K562 (cell line): ENCODE measurements around the gene SIRT7. TPM values are rescaled to one million over a fixed set of nuclear protein-coding genes. Genes with fewer than 3 reads are reported as not detected.

Source experiments
- FOXA3 ChIP-seq, 2 experiments: fragments of 450-650 bp in 1 of 2; sonication (generic) in 1 of 2; formaldehyde crosslinking; IDR thresholded peaks in 1 of 2; conservative IDR thresholded peaks in 1 of 2; 2 replicates each; pipeline versions ENCODE4 v1.4.0 to v1.8.0; 2020 to 2022; ENCODE audit warnings: mild to moderate bottlenecking in 2 of 2, missing genetic modification reagents in 1 of 2
- JUN ChIP-seq, 2 experiments: sonication (generic) in 1 of 2; formaldehyde crosslinking in 1 of 2; IDR thresholded peaks; 2 replicates each; pipeline versions ENCODE4 v1.6.1 to v1.8.0; 2012 to 2022; ENCODE audit warnings: borderline replicate concordance in 2 of 2, mild to moderate bottlenecking in 2 of 2, improper control_type of control experiment in 1 of 2, low read depth in 1 of 2, low read length in 1 of 2, missing genetic modification reagents in 1 of 2
- POLR2AphosphoS2 ChIP-seq: IDR thresholded peaks from 2 replicates; pipeline ENCODE4 v1.6.1; 2012; ENCODE audit warnings: low read length, improper control_type of control experiment
- polyA plus RNA-seq, 8 experiments: library from polyadenylated mRNA; depleted of rRNA in 4 of 8; stranded (reverse) in 5 of 8; unstranded in 3 of 8; fragments of >200 nt; fragmentation: Nextera tagmentation in 2 of 8; fragmentation: Illumina TruSeq in 1 of 8; extraction: Ambion mirVana in 2 of 8; extraction: Trizol in 1 of 8; gene quantifications; 2 replicates each; pipeline versions ENCODE4 v1.2.1 to v1.2.3, GENCODE V29; 2011 to 2014; ENCODE audit warnings: inconsistent platforms in 1 of 8, missing spikeins in 1 of 8
- total RNA-seq, 7 experiments: library from RNA; depleted of rRNA in 6 of 7; stranded (reverse); fragments of >200 nt in 6 of 7; fragmentation: Illumina TruSeq in 2 of 7; extraction: Trizol in 2 of 7; gene quantifications; 2 replicates each; pipeline versions ENCODE4 v1.2.1 to v1.2.3, GENCODE V29; 2011 to 2021; ENCODE audit warnings: low replicate concordance in 1 of 7
- TF ChIP-seq, protein P1 (sequence below): sonication (generic); formaldehyde crosslinking; IDR thresholded peaks from 2 replicates; pipeline ENCODE4 v1.8.1; 2023; ENCODE audit warnings: mild to moderate bottlenecking, missing genetic modification reagents, moderate library complexity
- TF ChIP-seq, protein P2 (sequence below): fragments of 450-650 bp; conservative IDR thresholded peaks from 2 replicates; pipeline ENCODE4 v1.6.1; 2016; ENCODE audit warnings: missing genetic modification characterization, low read depth, mild to moderate bottlenecking, missing compliant biosample characterization, moderate library complexity
- TF ChIP-seq, protein P3 (sequence below): fragments of 450-650 bp; IDR thresholded peaks from 2 replicates; pipeline ENCODE4 v1.6.1; 2016; ENCODE audit warnings: mild to moderate bottlenecking, moderate library complexity
- TF ChIP-seq, protein P4 (sequence below): sonication (generic); formaldehyde crosslinking; IDR thresholded peaks from 2 replicates; pipeline ENCODE4 v1.8.0; 2022; ENCODE audit warnings: missing genetic modification reagents, mild to moderate bottlenecking, moderate library complexity, borderline replicate concordance

The SIRT7 gene
- total and polyA plus RNA-seq, 9 of the 15 experiments (the other 6 are each of a cell fraction or from before 2014, with no cell fraction given): 1.6 to 54.8 (median 20.3) TPM

DNA sequence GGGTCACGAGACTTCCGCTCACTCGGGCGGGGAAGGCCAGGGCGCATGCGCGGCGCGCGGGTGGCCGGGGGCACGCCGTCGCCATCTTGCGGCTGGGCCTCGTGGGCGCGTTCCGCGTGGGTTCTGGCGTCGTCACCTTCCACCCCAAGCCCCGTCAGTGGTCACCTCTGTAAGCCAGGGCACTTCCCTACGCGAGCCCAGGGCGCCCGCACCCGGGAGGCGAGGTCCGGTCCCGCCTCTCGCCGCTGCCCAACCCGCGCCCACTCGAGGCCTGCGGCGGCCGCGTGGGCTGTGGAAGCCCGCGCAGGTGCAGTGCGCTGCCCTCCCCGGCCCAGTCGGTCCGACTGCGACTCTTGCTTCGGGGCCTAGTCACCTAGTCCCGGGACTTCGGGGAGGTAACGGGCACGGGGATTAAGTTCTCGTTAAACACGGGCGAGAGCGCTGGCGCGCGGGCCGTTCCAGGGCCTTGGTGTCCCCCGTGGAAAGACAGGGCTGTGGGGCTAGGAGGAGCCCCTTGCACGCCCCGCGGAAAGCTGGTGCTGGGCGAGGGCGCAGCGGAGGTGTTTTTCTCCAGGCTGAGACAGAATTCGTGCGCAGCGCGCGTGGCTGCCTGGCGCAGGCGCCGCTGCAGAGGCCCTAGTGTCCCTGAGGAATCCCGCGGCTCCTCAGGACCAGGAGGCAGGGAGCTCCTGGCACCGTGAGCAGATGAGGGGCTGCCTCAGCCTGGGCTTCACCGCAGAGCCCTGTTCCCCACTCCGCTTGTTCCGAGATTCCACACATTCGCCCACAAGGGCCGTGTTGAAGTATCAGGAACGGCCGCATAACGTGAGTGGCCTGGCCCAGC is 46.4 kb downstream of the SIRT7 start (continued):
- TF ChIP-seq, protein P1, sequence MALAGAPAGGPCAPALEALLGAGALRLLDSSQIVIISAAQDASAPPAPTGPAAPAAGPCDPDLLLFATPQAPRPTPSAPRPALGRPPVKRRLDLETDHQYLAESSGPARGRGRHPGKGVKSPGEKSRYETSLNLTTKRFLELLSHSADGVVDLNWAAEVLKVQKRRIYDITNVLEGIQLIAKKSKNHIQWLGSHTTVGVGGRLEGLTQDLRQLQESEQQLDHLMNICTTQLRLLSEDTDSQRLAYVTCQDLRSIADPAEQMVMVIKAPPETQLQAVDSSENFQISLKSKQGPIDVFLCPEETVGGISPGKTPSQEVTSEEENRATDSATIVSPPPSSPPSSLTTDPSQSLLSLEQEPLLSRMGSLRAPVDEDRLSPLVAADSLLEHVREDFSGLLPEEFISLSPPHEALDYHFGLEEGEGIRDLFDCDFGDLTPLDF (CRISPR knock-in tag): peak; percentile 90; the same call in 1 of the 2 replicates
- TF ChIP-seq, protein P2, sequence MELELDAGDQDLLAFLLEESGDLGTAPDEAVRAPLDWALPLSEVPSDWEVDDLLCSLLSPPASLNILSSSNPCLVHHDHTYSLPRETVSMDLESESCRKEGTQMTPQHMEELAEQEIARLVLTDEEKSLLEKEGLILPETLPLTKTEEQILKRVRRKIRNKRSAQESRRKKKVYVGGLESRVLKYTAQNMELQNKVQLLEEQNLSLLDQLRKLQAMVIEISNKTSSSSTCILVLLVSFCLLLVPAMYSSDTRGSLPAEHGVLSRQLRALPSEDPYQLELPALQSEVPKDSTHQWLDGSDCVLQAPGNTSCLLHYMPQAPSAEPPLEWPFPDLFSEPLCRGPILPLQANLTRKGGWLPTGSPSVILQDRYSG (tag): peak; percentile 67
- TF ChIP-seq FOXA3 (CRISPR knock-in tag; conservative IDR thresholded peaks at IDR 0.05 in 1 of 2, IDR thresholded peaks at IDR 0.05 in 1 of 2): peak in 1 of 2 experiments; percentile 87; a peak in 2 of 4 replicates
- TF ChIP-seq POLR2AphosphoS2: 0 out of 2 replicates have a peak, but pooled peaks have one; percentile 24
- TF ChIP-seq, protein P3, sequence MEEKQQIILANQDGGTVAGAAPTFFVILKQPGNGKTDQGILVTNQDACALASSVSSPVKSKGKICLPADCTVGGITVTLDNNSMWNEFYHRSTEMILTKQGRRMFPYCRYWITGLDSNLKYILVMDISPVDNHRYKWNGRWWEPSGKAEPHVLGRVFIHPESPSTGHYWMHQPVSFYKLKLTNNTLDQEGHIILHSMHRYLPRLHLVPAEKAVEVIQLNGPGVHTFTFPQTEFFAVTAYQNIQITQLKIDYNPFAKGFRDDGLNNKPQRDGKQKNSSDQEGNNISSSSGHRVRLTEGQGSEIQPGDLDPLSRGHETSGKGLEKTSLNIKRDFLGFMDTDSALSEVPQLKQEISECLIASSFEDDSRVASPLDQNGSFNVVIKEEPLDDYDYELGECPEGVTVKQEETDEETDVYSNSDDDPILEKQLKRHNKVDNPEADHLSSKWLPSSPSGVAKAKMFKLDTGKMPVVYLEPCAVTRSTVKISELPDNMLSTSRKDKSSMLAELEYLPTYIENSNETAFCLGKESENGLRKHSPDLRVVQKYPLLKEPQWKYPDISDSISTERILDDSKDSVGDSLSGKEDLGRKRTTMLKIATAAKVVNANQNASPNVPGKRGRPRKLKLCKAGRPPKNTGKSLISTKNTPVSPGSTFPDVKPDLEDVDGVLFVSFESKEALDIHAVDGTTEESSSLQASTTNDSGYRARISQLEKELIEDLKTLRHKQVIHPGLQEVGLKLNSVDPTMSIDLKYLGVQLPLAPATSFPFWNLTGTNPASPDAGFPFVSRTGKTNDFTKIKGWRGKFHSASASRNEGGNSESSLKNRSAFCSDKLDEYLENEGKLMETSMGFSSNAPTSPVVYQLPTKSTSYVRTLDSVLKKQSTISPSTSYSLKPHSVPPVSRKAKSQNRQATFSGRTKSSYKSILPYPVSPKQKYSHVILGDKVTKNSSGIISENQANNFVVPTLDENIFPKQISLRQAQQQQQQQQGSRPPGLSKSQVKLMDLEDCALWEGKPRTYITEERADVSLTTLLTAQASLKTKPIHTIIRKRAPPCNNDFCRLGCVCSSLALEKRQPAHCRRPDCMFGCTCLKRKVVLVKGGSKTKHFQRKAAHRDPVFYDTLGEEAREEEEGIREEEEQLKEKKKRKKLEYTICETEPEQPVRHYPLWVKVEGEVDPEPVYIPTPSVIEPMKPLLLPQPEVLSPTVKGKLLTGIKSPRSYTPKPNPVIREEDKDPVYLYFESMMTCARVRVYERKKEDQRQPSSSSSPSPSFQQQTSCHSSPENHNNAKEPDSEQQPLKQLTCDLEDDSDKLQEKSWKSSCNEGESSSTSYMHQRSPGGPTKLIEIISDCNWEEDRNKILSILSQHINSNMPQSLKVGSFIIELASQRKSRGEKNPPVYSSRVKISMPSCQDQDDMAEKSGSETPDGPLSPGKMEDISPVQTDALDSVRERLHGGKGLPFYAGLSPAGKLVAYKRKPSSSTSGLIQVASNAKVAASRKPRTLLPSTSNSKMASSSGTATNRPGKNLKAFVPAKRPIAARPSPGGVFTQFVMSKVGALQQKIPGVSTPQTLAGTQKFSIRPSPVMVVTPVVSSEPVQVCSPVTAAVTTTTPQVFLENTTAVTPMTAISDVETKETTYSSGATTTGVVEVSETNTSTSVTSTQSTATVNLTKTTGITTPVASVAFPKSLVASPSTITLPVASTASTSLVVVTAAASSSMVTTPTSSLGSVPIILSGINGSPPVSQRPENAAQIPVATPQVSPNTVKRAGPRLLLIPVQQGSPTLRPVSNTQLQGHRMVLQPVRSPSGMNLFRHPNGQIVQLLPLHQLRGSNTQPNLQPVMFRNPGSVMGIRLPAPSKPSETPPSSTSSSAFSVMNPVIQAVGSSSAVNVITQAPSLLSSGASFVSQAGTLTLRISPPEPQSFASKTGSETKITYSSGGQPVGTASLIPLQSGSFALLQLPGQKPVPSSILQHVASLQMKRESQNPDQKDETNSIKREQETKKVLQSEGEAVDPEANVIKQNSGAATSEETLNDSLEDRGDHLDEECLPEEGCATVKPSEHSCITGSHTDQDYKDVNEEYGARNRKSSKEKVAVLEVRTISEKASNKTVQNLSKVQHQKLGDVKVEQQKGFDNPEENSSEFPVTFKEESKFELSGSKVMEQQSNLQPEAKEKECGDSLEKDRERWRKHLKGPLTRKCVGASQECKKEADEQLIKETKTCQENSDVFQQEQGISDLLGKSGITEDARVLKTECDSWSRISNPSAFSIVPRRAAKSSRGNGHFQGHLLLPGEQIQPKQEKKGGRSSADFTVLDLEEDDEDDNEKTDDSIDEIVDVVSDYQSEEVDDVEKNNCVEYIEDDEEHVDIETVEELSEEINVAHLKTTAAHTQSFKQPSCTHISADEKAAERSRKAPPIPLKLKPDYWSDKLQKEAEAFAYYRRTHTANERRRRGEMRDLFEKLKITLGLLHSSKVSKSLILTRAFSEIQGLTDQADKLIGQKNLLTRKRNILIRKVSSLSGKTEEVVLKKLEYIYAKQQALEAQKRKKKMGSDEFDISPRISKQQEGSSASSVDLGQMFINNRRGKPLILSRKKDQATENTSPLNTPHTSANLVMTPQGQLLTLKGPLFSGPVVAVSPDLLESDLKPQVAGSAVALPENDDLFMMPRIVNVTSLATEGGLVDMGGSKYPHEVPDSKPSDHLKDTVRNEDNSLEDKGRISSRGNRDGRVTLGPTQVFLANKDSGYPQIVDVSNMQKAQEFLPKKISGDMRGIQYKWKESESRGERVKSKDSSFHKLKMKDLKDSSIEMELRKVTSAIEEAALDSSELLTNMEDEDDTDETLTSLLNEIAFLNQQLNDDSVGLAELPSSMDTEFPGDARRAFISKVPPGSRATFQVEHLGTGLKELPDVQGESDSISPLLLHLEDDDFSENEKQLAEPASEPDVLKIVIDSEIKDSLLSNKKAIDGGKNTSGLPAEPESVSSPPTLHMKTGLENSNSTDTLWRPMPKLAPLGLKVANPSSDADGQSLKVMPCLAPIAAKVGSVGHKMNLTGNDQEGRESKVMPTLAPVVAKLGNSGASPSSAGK: peak; percentile 93
- peak; percentile 62; the same call in 1 of the 2 replicates for TF ChIP-seq JUN (IDR thresholded peaks at IDR 0.05; ENCODE audit: borderline replicate concordance, low read depth, low read length)
- TF ChIP-seq JUN (CRISPR knock-in tag; IDR thresholded peaks at IDR 0.05; ENCODE audit: borderline replicate concordance): peak; percentile 86
- TF ChIP-seq, protein P4, sequence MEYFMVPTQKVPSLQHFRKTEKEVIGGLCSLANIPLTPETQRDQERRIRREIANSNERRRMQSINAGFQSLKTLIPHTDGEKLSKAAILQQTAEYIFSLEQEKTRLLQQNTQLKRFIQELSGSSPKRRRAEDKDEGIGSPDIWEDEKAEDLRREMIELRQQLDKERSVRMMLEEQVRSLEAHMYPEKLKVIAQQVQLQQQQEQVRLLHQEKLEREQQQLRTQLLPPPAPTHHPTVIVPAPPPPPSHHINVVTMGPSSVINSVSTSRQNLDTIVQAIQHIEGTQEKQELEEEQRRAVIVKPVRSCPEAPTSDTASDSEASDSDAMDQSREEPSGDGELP (CRISPR knock-in tag): peak; percentile 63; the same call in 1 of the 2 replicates
